Neural cell (in vitro differentiated cells): Measurements from ENCODE around the gene MEF2D. TPM values are rescaled to one million over a fixed set of nuclear protein-coding genes. Genes with fewer than 3 reads are reported as not detected.

Experiments used
- H2AFZ ChIP-seq: fragments of 200-600, 300-800 bp; sonication (generic), shearing (Covaris generic); 2 replicates; pipeline ENCODE4 v1.6.0; 2014; ENCODE audit warnings: low read depth, mild to moderate bottlenecking, antibody characterized with exemption, low read length, moderate library complexity
- H3F3A ChIP-seq: fragments of 200-600 bp; shearing (Covaris generic); 2 replicates; pipeline ENCODE4 v1.6.1; 2016; ENCODE audit warnings: mild to moderate bottlenecking, moderate library complexity, mixed read lengths, antibody characterized with exemption, low read length; ENCODE audit not compliant: insufficient read depth, poor library complexity, severe bottlenecking
- H3K27ac ChIP-seq: fragments of 200-600, 300-800 bp; sonication (generic), shearing (Covaris generic); 2 replicates; pipeline ENCODE4 v1.5.1; 2014; ENCODE audit warnings: mild to moderate bottlenecking, low read length, moderate library complexity
- H3K27me3 ChIP-seq: fragments of 300-800, 200-600 bp; sonication (generic), shearing (Covaris generic); 2 replicates; pipeline ENCODE4 v1.6.0; 2014; ENCODE audit warnings: mild to moderate bottlenecking, low read depth, low read length, moderate library complexity; ENCODE audit not compliant: insufficient read depth
- H3K36me3 ChIP-seq: fragments of 300-800, 200-600 bp; sonication (generic), shearing (Covaris generic); 2 replicates; pipeline ENCODE4 v1.5.1; 2014; ENCODE audit warnings: mild to moderate bottlenecking, antibody characterized with exemption, low read length, moderate library complexity; ENCODE audit not compliant: insufficient read depth
- H3K4me2 ChIP-seq: fragments of 300-800, 200-600 bp; sonication (generic), shearing (Covaris generic); 2 replicates; pipeline ENCODE4 v1.6.0; 2014; ENCODE audit warnings: mild to moderate bottlenecking, low read length
- H3K4me3 ChIP-seq: fragments of 300-800, 200-600 bp; sonication (generic), shearing (Covaris generic); 2 replicates; pipeline ENCODE4 v1.5.1; 2014; ENCODE audit warnings: mild to moderate bottlenecking, low read length, moderate library complexity
- H3K79me2 ChIP-seq: fragments of 200-600 bp; shearing (Covaris generic); replicated peaks from 2 replicates; pipeline ENCODE4 v1.6.0; 2014; ENCODE audit warnings: mild to moderate bottlenecking, low read length, moderate library complexity; ENCODE audit not compliant: insufficient read depth
- H3K9ac ChIP-seq: fragments of 300-800, 200-600 bp; sonication (generic), shearing (Covaris generic); 2 replicates; pipeline ENCODE4 v1.6.1; 2016; ENCODE audit warnings: mild to moderate bottlenecking, low read length, mixed read lengths
- H3K9me2 ChIP-seq: fragments of 200-600 bp; shearing (Covaris generic); 2 replicates; pipeline ENCODE4 v1.6.1; 2016; ENCODE audit warnings: mild to moderate bottlenecking, low read length, mixed read lengths; ENCODE audit not compliant: insufficient read depth
- H3K9me3 ChIP-seq: fragments of 200-600, 300-800 bp; sonication (generic), shearing (Covaris generic); 2 replicates; pipeline ENCODE4 v1.6.1; 2016; ENCODE audit warnings: mild to moderate bottlenecking, mixed run types, low read length, moderate library complexity, mixed read lengths
- H4K20me1 ChIP-seq: fragments of 200-600 bp; shearing (Covaris generic); 2 replicates; pipeline ENCODE4 v1.6.1; 2016; ENCODE audit warnings: mild to moderate bottlenecking, mixed run types; ENCODE audit not compliant: insufficient read depth
- CTCF ChIP-seq: fragments of 450-650 bp; IDR thresholded peaks from 2 replicates; pipeline ENCODE4 v1.5.1; 2014; ENCODE audit warnings: antibody characterized with exemption, mild to moderate bottlenecking, moderate library complexity; ENCODE audit not compliant: poor library complexity, severe bottlenecking
- EP300 ChIP-seq: fragments of 450-650 bp; conservative IDR thresholded peaks from 2 replicates; pipeline ENCODE4 v1.6.1; 2014; ENCODE audit warnings: antibody characterized with exemption, mild to moderate bottlenecking, moderate library complexity; ENCODE audit not compliant: poor library complexity, severe bottlenecking
- EZH2 ChIP-seq: fragments of 200-600, 300-800 bp; shearing (Covaris generic), sonication (generic); IDR thresholded peaks from 2 replicates; pipeline ENCODE4 v1.6.1; 2014; ENCODE audit warnings: antibody characterized with exemption, low read length, borderline replicate concordance, mild to moderate bottlenecking; ENCODE audit not compliant: insufficient read depth, poor library complexity, severe bottlenecking
- MXI1 ChIP-seq: fragments of 450-650 bp; conservative IDR thresholded peaks from 2 replicates; pipeline ENCODE4 v1.6.1; 2014; ENCODE audit warnings: antibody characterized with exemption, mild to moderate bottlenecking; ENCODE audit not compliant: poor library complexity, severe bottlenecking
- POLR2AphosphoS5 ChIP-seq: IDR thresholded peaks from 2 replicates; pipeline ENCODE4 v1.6.1; 2012
- RAD21 ChIP-seq: fragments of 450-650 bp; conservative IDR thresholded peaks from 2 replicates; pipeline ENCODE4 v1.6.1; 2014; ENCODE audit warnings: antibody characterized with exemption, mild to moderate bottlenecking, moderate library complexity
- SMC3 ChIP-seq: fragments of 450-650 bp; conservative IDR thresholded peaks from 2 replicates; pipeline ENCODE4 v1.6.1; 2014; ENCODE audit warnings: antibody characterized with exemption, mild to moderate bottlenecking, moderate library complexity; ENCODE audit not compliant: poor library complexity
- TAF1 ChIP-seq: IDR thresholded peaks from 2 replicates; pipeline ENCODE4 v1.6.1; 2012; ENCODE audit warnings: low read depth
- polyA plus RNA-seq: library from polyadenylated mRNA; depleted of rRNA; stranded (reverse); fragments of >200 nt; gene quantifications from 2 replicates; pipeline ENCODE4 v1.2.3, GENCODE V29; 2014
- TF ChIP-seq, protein P1 (sequence below): IDR thresholded peaks from 2 replicates; pipeline ENCODE4 v1.6.1; 2012; ENCODE audit warnings: borderline replicate concordance

The MEF2D gene
- polyA plus RNA-seq, 1 donor from 2014 or later = 4.7 TPM

DNA sequence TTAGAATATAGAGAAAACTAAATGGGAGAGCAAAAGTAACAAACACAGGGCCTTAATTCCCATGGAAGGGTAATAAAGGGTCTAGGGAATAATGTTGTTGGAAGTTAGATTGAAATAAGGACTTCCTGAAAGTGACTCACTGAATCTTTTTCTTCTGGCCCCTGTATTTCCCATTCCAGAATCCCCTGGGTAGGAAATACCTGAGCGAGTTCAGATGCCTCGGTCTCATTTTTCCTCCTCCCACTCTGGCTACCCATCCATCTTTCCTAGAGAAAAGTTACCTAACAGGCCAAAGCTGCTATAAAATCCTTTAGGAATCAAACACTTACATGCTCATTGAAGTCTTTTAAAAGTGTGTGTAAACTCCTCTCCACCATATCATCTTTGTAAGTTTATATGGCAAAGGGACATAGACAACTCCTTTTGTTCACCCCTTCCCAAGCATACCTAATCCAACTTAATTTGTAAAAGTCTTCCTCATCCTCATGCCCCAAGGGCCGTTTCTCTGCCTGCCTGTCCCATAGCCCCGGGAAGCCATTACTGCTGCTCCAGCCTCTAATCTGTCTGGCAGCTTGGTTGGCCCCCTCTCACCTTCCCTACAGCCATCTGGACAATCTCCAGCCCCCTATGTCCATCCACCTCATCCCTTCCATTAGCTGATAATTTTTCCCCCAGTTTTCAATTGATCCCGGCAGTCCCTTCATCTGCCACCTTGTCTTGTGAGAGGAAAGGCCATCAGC lies 3.3 kb upstream of the MEF2D start:
- Histone ChIP-seq H3K9ac (peak overlapping the region; percentile 63), H4K20me1 (peaks cover 2% of the 10 kb centered on the region), H3K27me3 (no peaks in the 10 kb centered on the region), H3K9me2 (no peaks in the 10 kb centered on the region), H3K4me3 (no peak overlapping the region), H3F3A (no peaks in the 10 kb centered on the region), H3K9me3 (no peaks in the 10 kb centered on the region), H3K36me3 (no peaks in the 10 kb centered on the region), H3K4me2 (no peak overlapping the region), H2AFZ (no peak overlapping the region), H3K27ac (peak overlapping the region; percentile 55), H3K79me2 (peaks cover 8% of the 10 kb centered on the region)
- TF ChIP-seq CTCF (no peak), EZH2 (no peak), TAF1 (no peak), RAD21 (no peak), MXI1 (no peak), EP300 (no peak), POLR2AphosphoS5 (no peak), SMC3 (no peak)
- TF ChIP-seq, protein P1, sequence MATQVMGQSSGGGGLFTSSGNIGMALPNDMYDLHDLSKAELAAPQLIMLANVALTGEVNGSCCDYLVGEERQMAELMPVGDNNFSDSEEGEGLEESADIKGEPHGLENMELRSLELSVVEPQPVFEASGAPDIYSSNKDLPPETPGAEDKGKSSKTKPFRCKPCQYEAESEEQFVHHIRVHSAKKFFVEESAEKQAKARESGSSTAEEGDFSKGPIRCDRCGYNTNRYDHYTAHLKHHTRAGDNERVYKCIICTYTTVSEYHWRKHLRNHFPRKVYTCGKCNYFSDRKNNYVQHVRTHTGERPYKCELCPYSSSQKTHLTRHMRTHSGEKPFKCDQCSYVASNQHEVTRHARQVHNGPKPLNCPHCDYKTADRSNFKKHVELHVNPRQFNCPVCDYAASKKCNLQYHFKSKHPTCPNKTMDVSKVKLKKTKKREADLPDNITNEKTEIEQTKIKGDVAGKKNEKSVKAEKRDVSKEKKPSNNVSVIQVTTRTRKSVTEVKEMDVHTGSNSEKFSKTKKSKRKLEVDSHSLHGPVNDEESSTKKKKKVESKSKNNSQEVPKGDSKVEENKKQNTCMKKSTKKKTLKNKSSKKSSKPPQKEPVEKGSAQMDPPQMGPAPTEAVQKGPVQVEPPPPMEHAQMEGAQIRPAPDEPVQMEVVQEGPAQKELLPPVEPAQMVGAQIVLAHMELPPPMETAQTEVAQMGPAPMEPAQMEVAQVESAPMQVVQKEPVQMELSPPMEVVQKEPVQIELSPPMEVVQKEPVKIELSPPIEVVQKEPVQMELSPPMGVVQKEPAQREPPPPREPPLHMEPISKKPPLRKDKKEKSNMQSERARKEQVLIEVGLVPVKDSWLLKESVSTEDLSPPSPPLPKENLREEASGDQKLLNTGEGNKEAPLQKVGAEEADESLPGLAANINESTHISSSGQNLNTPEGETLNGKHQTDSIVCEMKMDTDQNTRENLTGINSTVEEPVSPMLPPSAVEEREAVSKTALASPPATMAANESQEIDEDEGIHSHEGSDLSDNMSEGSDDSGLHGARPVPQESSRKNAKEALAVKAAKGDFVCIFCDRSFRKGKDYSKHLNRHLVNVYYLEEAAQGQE = no peak

DNA sequence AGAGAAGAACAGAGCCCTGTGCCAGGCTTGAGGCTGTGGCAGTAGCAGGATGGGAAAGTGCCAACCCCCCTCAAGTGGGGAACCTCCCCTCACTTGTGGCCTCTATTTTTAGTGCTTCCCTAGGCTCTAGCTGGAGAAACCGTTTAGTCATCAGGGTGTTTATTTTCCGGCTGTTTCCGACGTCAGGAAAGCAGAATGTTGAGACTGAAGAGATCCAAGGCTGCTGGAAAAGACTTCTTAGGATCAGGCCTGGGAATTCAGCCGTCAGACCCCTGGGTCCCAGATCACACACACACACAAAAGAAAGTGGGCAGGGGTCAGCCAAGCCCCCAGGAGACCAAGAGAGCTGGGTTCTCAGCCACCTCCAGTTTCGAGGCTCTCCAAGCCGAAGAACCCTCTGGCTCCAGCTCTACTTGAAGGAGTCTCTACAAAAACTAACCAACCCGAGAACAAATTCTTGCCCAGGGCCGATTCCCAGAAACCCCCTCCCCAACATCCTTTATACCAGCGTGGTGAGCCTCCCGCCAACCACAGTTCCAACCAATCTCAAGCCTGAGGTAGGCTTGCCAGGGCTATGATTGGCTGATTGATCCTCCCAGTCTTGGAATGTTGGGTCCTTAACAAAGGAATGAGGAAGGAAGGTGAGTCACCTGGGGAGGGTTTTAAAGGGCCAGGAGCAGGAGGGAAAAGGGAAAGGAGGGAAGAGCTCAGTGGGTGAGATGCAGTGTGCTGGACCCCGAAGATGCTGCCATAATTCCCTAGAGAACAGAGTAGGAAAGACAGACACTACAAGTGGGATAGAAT lies 2.5 kb upstream of the MEF2D start:
- Histone ChIP-seq H3K4me2 (no peak overlapping the region), H2AFZ (no peak overlapping the region), H3F3A (no peaks in the 10 kb centered on the region), H4K20me1 (peaks cover 3% of the 10 kb centered on the region), H3K36me3 (no peaks in the 10 kb centered on the region), H3K27me3 (no peaks in the 10 kb centered on the region), H3K27ac (no peak overlapping the region), H3K9me3 (no peaks in the 10 kb centered on the region), H3K4me3 (no peak overlapping the region), H3K9ac (no peak overlapping the region), H3K79me2 (peaks cover 15% of the 10 kb centered on the region), H3K9me2 (no peaks in the 10 kb centered on the region)
- no peak for TF ChIP-seq MXI1
- TF ChIP-seq CTCF = no peak
- no peak for TF ChIP-seq SMC3
- no peak for TF ChIP-seq RAD21
- no peak for TF ChIP-seq EZH2
- no peak for TF ChIP-seq POLR2AphosphoS5
- no peak for TF ChIP-seq EP300
